Activated CD4-positive, alpha-beta T cell treated with anti-CD3 and anti-CD28 coated beads, Interleukin-2, amount 50 U/mL, for 1 hour (primary cell): ENCODE results near the gene WHAMM.
"Not testable (repeated sequence)": the region's sequence is repeated elsewhere in the genome, so short reads cannot be mapped to it uniquely, and the experiment has no call there.

Source experiments
- DNase-seq: peaks from one replicate; pipeline ENCODE4 v3.0.0-alpha.2; 2020

WHAMM gene

DNA sequence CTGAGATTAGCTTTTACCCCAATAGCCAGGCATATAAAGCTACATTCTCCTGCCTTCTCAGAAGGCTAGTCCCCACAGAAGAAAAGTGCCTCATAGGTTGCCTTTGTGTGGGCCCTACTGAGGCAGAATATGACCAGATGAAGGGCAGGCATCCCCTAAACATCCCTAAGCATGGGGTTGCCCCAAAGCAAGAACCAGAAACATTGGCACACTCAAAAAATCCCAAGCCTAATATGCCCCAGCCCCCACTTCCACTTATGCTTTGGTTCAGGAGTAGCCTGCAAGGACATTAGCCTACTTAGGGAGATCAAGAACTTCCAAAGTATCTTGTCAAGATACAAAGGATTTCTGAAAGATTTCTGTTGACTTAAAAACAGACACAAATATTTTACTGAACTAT, 29.7 kb downstream of the WHAMM start:
- no peak for DNase-seq

DNA sequence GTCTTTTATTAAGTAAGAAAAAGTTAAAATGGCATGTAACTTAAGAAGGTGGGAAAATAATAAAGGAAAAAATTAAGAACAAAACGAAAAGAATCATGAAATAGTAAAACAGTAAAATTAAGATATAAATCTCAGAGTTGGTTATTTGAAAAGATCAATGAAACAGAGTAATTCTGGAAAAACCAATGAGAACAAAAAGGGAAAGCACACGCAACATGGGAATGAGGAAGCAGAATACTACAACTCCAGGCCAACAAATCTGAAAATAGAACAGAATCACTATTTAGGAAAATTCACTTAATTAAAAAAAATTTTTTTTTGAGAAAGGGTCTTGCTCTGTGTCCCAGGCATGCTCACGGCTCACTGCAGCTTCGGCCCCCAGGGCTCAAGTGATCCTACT, 30.7 kb downstream of the WHAMM start:
- DNase-seq: no peak

DNA sequence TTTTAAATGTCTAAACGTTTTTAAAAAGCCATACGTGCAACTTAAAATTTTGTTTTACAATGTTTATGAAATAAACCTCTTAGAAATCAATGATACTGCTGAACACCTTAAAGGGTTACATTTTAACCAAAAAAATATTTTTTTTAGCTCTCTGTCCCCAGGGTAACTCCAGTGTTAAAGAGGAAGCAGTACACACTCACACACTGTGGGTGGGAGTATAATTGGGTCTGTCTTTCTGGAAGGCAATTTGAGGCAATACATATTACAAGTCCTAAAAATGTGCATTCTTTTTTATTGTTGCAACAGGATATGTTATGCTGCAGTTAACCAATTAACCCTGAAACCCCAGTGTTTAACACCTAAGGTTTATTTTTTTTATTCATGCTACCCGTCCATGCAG, 34.1 kb downstream of the WHAMM start:
- DNase-seq: no peak

DNA sequence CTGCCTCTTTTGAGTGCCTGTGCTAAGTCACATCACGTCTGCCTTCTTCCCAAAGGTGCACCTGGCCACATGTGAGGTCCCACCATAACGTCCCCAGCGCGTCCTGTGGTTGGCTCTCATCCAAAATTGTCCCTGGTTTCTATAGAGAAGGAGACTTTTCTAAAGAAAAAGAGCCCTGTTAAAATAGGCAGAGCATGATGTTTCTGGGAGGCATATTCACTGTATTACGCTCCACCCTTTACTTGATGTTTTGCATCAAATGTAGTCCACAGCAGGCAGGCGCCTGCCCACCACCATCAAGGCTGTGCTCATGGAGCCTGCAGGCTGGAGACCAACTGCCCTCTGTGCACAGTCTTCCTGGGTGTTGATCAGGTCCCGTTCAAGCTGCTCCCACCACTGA, 36.3 kb downstream of the WHAMM start:
- DNase-seq: no peak

DNA sequence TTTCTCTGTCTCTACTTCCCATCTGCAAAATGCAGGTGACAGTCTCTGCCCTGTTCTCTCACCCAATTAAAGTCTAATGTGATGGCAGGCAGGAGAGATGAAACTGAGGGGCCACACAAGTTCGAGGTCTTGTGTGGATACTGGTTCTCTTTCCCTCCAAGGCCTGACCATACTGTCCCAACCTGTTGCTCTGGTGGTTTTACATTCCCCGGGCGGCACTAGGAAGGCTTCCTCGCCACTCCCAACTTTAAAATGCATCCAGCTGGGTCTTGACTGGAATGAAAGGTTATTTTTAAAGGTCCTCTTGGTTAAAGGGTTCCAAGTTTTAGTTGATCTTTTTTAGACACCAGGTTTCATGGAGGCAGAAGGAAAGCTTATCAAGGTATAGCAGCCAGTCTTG, 37.2 kb downstream of the WHAMM start:
- DNase-seq: no peak

DNA sequence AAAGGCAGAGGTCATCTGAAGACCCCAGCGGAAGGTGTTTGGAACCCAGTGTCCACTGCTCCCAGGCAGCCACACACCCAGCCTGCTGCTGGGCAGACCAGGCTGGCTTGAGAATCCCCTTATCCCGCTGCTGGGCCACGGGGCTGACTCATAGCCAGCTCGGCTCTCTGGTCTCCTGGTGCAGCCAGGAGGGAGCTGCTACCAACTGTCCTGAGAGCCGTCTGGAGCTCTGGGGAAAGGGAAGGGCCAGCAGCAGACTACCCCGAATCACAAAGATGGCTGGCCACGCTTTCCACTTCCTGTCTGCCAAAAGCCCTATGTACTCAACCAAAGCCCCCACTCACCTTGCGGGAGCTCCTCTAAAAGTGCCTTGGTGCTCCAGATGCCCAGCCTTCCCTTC, 38.3 kb downstream of the WHAMM start:
- no peak for DNase-seq

DNA sequence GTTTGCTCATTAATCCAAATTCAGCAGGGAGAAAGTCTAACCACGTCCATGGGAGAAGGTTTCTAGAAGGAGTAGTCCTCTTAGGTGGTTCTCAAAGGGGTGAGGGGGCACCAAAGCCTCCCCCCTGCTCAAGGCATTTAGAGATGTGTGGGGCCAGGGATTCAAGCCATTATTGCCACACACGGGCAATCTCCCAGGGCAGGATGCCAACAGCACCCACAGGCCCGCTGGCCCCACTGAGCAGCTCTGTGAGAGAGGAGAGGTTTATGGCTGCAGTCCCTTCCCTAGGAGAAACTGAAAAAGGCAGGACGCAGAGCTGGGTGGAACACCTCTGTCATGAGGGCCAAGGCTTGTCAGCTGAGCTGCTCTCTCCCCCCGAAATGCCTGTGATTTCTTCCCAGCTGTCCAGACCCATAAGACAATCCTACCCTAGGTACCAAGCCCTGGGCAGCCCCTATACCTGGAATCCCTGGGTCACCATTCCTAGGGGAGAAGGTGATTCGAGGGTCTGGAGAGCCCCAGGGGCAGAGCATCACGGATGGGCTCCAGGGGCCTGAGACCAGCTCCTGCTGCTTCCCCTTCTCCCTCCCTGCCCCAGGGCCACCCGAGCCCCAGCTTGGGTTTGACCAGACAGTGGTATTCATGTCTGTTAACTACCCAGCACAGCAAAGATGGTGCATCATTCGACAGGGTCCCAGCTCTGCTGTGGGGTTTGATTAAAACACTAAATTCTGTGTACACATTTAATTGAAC, 39.0 kb downstream of the WHAMM start:
- no peak for DNase-seq

DNA sequence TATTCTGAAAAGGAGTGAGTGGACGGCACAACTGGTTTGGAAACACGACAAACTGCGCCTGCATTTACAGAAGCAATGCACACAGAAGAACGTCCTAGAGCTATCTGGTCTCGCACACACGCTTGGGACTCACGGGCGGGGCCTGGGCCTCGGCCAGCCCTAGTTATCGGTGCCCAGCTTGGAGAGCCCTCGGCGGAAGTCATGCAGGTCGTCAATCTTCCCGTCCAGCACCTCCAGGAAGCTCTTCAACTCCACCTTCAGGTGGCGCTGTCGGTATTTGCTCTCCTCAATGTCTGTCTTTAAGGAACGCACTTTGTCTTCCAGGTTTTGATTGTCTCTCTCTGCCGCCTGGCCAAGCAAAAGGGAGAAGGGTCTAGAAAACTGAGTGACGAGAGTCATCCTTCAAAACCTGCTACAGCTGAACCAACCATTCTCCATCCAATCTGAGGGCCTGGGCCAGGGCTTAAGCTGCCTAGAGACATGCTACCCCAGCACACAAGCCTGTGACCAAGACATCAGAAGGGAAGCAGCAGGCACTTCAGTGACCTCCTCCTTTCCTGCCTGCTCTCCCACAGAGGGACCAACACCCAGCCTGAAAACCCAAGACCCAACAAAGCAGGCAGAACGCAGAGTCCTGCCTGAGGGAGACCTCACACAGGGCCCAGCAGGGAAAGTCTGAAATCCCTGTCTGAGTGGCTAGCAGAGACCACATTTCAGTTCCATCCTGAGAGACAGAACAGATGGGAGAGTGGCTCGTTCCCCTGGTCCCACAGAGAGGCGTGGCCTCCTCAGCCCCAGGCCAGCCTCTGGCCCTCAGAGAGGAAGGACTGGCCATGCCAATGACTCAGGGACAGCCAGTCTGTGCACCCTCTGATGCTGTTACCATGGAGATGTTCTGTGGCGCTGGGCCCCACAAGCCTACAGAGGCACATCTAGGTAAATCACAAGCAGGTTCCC, 40.4 kb downstream of the WHAMM start:
- peak; percentile 35 for DNase-seq

DNA sequence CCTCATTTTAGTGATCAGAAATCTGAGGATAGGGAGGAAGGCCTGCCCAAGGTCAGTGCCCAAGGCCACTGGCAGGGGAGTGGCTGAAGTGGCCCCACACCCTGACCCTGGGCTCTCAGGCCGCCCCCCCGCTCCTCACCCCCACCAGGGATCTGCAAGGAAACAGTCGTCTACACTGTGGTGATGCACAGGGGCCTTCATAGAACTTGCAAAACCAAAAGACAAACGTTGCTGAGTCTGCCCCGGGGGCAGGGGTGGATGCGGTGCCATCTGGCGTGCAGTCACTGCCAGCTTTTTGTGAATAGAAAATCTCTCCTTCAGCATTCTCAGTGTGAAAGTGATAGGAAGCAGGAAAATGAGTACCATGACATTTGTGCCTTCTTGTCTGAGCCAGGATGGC, 41.3 kb downstream of the WHAMM start:
- DNase-seq: no peak

DNA sequence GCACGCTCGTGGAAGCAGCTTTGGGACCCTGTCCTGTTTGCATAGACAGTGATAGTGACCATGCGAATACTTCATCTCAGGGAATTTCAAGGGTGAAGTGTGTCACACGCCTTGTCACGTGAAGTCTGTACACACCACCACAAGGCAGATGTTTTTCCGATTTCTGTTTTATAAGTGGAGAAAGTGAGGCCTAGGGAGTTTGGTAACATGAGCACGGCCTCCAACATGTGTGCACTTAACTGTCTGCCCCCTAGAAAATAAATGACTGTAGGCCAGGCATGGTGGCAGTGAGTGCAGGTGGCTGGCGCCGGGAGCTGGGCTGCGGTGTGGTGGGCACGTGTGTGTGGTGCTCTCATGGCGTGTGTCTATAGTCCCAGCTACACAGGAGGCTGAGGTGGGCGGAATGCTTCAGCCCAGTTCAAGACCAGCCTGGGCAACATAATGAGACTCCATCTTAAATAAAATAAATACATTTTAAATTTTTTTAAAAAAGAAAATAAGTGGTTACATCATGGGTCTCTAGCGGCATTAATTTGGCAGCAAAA, 42.0 kb downstream of the WHAMM start:
- DNase-seq: no peak

DNA sequence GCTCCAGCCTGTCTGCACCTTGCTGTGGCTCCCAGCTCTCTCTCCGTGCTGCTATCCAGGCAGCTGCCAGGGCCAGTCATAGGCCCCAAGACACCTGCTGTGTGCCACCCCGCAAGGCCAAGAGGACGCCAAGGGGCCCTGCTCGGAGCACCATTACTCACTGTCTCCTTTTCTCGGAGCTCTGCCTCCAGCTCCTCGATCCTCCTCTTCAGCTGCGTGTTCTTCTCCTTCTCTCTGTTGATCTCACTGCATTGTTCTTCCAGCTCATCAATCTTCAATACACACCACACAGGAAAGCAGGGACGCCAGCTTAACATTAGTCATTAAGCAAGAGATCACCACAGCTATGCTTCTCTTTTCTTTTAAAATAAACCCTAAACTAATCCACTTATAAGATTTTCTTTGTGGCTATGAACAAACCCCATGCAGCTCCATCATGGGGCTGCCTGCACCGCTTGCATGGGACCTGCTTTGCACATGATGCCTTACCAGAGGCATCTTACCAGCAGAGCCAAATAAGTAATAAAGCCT, 42.6 kb downstream of the WHAMM start:
- no peak for DNase-seq

DNA sequence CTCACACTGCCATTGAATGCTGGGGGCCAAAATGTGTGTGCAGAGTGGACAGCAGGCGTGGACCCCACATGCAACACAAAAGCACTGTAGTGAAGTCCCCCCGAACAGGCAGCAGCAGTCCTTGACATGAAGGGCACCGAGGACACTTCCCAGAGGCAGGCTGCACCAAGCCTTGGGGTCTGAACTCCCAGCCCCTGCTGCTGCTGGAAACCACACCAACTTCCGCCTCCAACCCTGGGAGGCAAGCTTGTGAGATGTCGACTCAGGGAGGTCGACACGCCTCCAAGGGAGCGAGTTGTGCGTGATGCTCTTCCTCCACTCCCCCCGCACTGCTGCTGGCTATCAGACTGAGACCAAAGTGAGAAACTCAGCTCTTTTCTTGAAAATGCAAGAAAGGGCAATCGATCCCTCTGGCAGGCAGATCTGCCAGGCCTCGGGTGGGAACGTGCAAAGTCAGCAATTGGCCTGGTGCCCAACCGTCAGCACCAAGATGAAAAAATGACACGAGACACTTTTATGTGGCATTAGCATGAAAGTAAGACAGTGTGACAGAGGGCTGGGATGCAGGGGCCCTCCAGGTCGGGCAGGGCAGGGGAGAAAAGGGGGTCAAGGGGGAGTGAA, 43.6 kb downstream of the WHAMM start:
- no peak for DNase-seq

DNA sequence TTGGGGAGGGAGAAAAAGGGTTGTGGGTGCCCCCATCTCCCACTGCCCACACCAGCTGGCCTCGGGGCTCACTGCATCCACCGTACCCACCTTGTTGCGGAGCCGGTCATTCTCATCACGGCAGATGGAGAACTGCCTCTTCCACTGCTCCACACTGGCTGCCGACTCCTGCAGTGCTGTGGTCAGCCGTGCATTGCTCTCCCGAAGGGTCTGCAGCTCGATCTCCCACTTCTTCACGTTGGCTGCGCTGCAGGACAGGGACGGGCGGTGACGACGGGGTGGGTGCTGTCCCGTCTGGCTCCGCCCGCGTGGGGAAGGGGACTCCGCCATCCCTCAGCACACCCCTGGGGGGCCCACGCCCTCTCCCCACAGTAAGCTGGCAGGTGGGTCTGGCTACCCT, 45.1 kb downstream of the WHAMM start:
- DNase-seq: no peak

DNA sequence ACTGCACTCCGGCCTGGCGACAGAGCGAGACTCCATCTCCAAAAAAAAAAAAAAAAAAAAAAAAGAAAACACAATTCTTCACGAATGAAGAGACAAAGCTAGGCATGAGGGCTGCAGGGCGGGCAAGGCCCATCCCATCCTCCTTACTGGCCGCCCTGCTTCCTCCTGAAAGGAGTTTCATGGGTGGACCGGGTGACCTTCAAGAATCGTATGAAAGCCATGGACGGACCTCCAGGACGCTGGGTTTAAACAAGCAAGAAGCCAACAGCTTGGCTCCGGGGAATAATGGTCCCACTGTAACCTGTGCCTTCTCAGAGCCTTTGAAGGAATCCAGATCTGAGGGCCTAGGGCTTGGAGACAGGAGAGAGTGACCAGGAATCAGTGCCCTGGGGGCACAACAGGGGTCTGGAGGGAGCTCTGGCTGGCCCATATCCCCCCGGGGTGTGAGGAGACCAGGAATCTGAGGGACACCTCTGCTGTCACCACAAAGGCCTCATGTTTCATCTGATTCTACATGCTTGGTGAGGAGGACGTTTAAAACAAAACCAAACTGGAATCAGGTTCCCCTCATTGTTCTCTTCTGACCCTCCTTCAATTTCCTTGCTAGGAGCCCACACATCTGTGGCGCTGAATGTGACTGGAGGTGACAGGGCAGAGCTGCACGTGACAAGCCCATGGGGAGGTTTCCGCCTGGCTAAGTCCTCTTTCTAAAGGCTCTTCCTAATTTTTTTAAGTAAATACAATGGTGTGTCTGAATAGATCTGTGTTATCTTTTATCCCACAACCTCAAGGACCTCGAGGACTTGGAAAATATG, 46.1 kb downstream of the WHAMM start:
- no peak for DNase-seq

DNA sequence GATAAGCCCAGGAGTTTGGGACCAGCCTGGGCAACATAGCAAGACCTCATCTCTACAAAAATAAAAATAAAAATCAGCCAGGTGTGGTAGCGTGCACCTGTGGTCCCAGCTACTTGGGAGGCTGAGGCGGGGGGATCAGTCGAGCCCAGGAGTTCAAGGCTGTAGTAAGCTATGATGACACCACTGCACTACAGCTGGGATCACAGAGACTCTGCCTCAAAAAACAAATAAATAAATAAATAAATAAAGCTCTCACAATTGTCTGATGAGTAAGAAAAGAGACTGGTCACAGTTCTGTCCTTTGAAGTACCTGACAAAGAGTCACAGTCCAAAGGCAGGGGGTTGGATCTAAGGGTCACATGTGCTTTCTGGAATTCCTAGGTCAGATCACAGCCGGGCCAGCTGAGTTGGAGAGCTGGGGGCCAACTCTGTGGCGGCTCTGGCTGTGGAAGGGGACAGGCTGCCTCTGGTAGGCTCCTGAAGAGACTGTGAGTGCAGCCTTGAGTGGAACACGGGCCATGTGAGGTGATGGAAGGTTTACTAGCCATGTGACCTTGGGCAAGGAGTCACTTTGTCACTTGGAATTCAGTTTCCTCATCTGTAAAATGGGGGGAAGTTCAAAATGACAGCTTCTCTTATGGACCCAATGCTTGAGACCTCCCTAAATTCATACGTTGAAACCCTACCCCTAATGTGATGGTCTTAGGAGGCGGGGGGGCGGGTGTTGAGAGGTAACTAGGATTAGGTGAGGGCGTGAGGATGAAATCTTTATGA, 47.2 kb downstream of the WHAMM start:
- DNase-seq: no peak

DNA sequence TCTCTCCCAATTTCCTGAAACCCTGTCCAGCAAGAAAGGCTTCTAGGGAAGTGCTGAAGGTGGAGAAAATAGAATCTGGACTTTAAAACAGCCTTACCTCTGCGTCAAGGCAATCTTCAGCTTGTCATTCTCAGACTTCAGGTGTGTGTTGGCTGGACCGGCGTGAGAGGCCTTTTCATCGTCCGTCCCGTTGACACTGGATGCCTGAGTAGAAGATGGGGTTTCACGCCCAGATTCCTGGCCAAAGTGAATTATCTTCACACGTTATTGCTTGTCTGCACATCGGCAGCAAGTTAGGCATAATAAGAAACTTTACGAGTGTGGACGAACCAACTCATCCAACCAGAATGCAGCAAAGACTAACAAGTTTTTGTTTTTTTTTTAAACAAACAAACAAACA, 49.5 kb downstream of the WHAMM start:
- DNase-seq: no peak

DNA sequence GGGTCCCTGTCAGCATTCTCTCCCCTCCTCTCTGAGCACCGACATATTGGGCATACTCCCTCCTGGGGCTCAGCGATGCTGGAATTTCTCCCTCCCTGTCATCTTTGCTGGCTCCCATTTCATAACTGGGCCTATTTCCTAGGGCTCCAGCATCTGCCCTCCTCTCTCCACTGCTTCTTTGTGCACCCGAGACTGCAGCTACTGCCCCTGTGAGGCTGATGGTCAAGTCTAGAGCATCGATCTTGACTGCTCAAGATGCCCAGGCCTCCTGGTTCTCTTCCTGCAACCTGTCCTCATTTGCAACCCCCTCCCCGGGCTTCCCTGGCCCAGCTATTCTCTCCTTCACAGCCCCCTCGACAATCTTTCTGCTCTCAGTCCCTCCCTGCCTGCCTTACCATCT, 53.5 kb downstream of the WHAMM start:
- DNase-seq: no peak

DNA sequence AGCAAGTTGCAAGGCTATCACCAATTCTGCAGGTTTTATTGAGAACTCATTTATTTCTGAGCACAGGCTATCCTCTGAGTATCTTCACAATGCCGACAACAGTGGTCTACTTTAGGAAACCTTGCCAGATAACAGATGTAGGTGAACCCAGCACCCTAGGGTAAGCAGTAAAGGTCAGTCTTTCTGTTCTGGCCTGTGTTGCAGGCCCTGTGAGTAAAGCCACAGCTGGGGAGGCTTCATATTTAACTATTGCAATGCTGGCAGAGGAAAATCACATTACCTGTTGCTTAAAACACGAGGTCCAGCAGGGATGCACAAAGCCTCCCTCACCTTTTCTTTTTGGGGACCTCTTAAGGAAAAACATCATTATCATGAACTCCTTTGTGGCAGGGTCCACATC, 55.5 kb downstream of the WHAMM start:
- no peak for DNase-seq

DNA sequence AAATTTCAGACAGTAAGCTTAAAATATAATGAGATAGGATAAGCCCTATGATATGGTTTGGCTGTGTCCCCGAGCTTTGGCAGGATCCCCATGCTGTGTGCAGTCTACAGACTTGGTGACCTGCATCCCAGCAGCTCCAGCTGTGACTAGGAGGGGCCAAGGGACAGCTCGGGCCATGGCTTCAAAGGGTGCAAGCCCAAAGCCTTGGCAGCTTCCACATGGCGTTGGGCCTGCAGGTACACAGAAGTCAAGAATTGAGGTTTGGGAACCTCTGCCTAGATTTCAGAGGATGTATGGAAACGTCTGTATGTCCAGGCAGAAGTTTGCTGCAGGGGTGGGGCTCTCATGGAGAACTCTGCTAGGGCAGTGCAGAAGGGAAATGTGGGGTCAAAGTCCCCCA, 56.2 kb downstream of the WHAMM start:
- DNase-seq: not testable (repeated sequence)

DNA sequence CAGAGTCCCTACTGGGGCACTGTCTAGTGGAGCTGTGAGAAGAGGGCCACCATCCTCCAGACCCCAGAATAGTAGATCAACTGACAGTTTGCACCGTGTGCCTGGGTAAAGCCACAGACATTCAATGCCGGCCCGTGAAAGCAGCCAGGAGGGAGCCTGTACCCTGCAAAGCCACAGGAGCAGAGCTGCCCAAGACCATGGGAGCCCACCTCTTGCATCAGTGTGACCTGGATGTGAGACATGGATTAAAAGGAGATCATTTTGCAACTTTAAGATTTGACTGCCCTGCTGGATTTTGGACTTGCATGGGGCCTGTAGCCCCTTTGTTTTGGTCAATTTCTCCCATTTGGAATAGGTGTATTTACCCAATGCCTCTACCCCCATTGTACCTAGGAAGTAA, 56.6 kb downstream of the WHAMM start:
- not testable (repeated sequence) for DNase-seq

DNA sequence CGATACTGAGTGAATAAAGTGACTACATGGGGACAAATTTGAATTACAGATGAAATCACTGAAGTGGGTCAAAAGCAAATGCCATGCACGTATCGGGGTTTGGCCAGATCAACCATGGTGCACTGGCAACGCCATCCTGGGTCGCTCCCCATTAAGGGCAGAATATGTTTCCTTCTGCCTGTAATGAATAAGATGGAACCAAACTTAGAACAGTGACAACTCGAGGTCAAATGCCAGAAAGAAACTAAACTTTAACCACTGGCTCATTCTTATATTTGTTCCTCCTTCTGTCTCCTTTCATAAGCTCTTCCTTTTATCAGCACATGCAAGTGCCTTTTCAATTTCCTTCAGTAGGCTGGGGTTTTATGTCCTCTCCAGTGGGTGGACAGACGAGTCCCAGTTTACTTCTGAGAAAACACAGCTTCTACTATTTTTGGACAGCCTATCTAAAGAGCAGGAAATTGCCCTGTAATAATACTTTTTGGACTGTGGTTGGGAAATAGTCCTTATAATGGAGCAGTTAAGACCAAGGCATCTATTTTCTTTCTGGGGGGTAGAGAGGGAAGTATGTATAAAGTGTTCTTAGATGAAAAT, 61.4 kb downstream of the WHAMM start:
- no peak for DNase-seq
